ENCODE results near the gene ARL4D. TPM values are rescaled to one million over a fixed set of nuclear protein-coding genes. Genes with fewer than 3 reads are reported as not detected.
"Not testable (repeated sequence)": the region's sequence is repeated elsewhere in the genome, so short reads cannot be mapped to it uniquely, and the experiment has no call there.

ARL4D gene
- total RNA-seq, 1 experiment from 2014 or later: 11.5 TPM

GRCh38 chr17:43418441-43419374, 19.9 kb downstream of the ARL4D start (continued):
- TF ChIP-seq CTCF (IDR thresholded peaks at IDR 0.05 in 2 of 3, conservative IDR thresholded peaks at IDR 0.05 in 1 of 3; ENCODE audit: borderline replicate concordance in 1 of 3, insufficient read depth in 1 of 3, low read depth in 2 of 3, low read length in 2 of 3): no peak

GRCh38 chr17:43419375-43419882, 20.6 kb downstream of the ARL4D start:
- DNase-seq (ENCODE audit: low read depth, low spot score); BruUV-seq (replicated peaks); intact Hi-C loops (cut with micrococcal nuclease); H3K27me3 ChIP-seq (ENCODE audit: insufficient read depth, low read length); H3K79me2 ChIP-seq (ENCODE audit: insufficient read depth, low read length); RAD21 ChIA-PET (ENCODE audit: low non-redundant PET in 1 of 2, low total read pairs in 2 of 2, uncharacterized antibody in 2 of 2, unreplicated experiment in 2 of 2); H3K9me2 ChIP-seq (ENCODE audit: insufficient read depth); H3K9me3 ChIP-seq (ENCODE audit: control insufficient read depth in 1 of 2, insufficient read depth in 1 of 2, low read depth in 1 of 2, low read length in 2 of 2); ATAC-seq; H3K36me3 ChIP-seq (ENCODE audit: control insufficient read depth in 1 of 2, insufficient read depth in 2 of 2, low read length in 2 of 2); H4K20me1 ChIP-seq (ENCODE audit: insufficient read depth): not testable (repeated sequence)
- Histone ChIP-seq H3K4me3 (replicated peaks in 1 of 2; ENCODE audit: low read depth in 1 of 2, low read length in 2 of 2) (peak overlapping the region in 1 of 2 experiments; percentile 33; a peak in 1 of 4 replicates), H3K4me1 (ENCODE audit: control insufficient read depth in 1 of 2, insufficient read depth in 2 of 2, low read length in 2 of 2) (peaks cover 6 to 27% of the 10 kb centered on the region in 2 experiments), H2AFZ (ENCODE audit: low read depth, low read length, poor library complexity, severe bottlenecking) (peak overlapping the region; percentile 68), H3K4me2 (ENCODE audit: low read length) (peak overlapping the region; percentile 73), H3K27ac (ENCODE audit: low read depth, low read length) (peak overlapping the region; percentile 39), H3K9ac (ENCODE audit: low read length) (peak overlapping the region; percentile 19; the same call in 1 of the 2 replicates)
- CTCF ChIA-PET: interaction anchor here (0.9 to 2.0 kb wide), 2 partner anchors 12 to 25 kb away, joined by 3 to 5 read pairs; no protein-coding TSS in a partner anchor
- POLR2A ChIA-PET: interaction anchor here (0.9 to 3.1 kb wide), 3 partner anchors 16 to 21 kb away, joined by 3 to 8 read pairs (median 3); partner anchors contain the start of gene ARL4D

All from HCT116 (cell line).